ENCODE data around the gene IPPK.

- TF ChIP-seq TARDBP (IDR thresholded peaks at IDR 0.05) (no peak), HDGF (IDR thresholded peaks at IDR 0.05; ENCODE audit: borderline replicate concordance) (no peak), CTBP1 (IDR thresholded peaks at IDR 0.05; ENCODE audit: borderline replicate concordance) (no peak), NFRKB (IDR thresholded peaks at IDR 0.05) (no peak), FOXM1 (IDR thresholded peaks at IDR 0.05; ENCODE audit: borderline replicate concordance) (no peak), SUZ12 (IDR thresholded peaks at IDR 0.05) (no peak), ARNT (IDR thresholded peaks at IDR 0.05) (no peak), ZNF384 (IDR thresholded peaks at IDR 0.05) (no peak), BHLHE40 (IDR thresholded peaks at IDR 0.05; ENCODE audit: borderline replicate concordance) (no peak), SP1 (IDR thresholded peaks at IDR 0.05) (no peak)
Measured at GRCh38 chr9:92592537-92592936, 77.4 kb downstream of the IPPK start.

Measured in HEK293T (cell line).